ENCODE data around the gene GPR158. TPM values are rescaled to one million over a fixed set of nuclear protein-coding genes. Genes with fewer than 3 reads are reported as not detected.

The GPR158 gene
- total RNA-seq, 2 experiments from 2014 or later = not detected

GRCh38 chr10:25334445-25334844, 159.6 kb downstream of the GPR158 start:
- H4K20me1 ChIP-seq (ENCODE audit: insufficient read depth, low read length) = no peaks in the 10 kb centered on the region
- H3K4me2 ChIP-seq (ENCODE audit: low read length) = no peak overlapping the region
- no peaks in the 10 kb centered on the region for H3K9me2 ChIP-seq (ENCODE audit: insufficient read depth, low read length)
- H3K36me3 ChIP-seq (ENCODE audit: insufficient read depth, low read length) = no peaks in the 10 kb centered on the region
- POLR2A ChIA-PET = no interaction called here
- no TSS peak for BruUV-seq (replicated peaks)
- CTCF ChIA-PET (ENCODE audit: unreplicated experiment) = no interaction called here
- intact Hi-C loops (cut with micrococcal nuclease; ENCODE audit: unreplicated experiment) = no loop called here
- no peaks in the 10 kb centered on the region for H3K9me3 ChIP-seq (ENCODE audit: low read length)
- H3K27ac ChIP-seq (ENCODE audit: low read depth, low read length, poor library complexity, severe bottlenecking) = no peak overlapping the region
- TF ChIP-seq EZH2phosphoT487 (IDR thresholded peaks at IDR 0.05; ENCODE audit: borderline replicate concordance, low read depth, low read length) (no peak), CTCF (conservative IDR thresholded peaks at IDR 0.05; ENCODE audit: low read length) (no peak)
- no peaks in the 10 kb centered on the region for H3K79me2 ChIP-seq (ENCODE audit: insufficient read depth, low read depth, low read length)
- no peak overlapping the region for H3K4me3 ChIP-seq (ENCODE audit: low read depth, low read length, poor library complexity, severe bottlenecking)
- H3K4me1 ChIP-seq (ENCODE audit: insufficient read depth, low read length, poor library complexity, severe bottlenecking) = no peaks in the 10 kb centered on the region
- no peak for DNase-seq (ENCODE audit: low spot score)
- no peak overlapping the region for H2AFZ ChIP-seq (ENCODE audit: low read length)

- no peaks in the 10 kb centered on the region for H3K4me1 ChIP-seq (ENCODE audit: insufficient read depth, low read length, poor library complexity, severe bottlenecking)
- no peak for TF ChIP-seq CTCF (conservative IDR thresholded peaks at IDR 0.05; ENCODE audit: low read length)
- TF ChIP-seq EZH2phosphoT487 (IDR thresholded peaks at IDR 0.05; ENCODE audit: borderline replicate concordance, low read depth, low read length) = no peak
- no peaks in the 10 kb centered on the region for H3K9me3 ChIP-seq (ENCODE audit: low read length)
- ChIA-PET CTCF (ENCODE audit: unreplicated experiment) (no interaction called here), POLR2A (no interaction called here)
- no peaks in the 10 kb centered on the region for H3K9me2 ChIP-seq (ENCODE audit: insufficient read depth, low read length)
- H4K20me1 ChIP-seq (ENCODE audit: insufficient read depth, low read length) = no peaks in the 10 kb centered on the region
- no peak overlapping the region for H2AFZ ChIP-seq (ENCODE audit: low read length)
- H3K27ac ChIP-seq (ENCODE audit: low read depth, low read length, poor library complexity, severe bottlenecking) = no peak overlapping the region
- no peak overlapping the region for H3K4me2 ChIP-seq (ENCODE audit: low read length)
- H3K36me3 ChIP-seq (ENCODE audit: insufficient read depth, low read length) = no peaks in the 10 kb centered on the region
- no peak overlapping the region for H3K4me3 ChIP-seq (ENCODE audit: low read depth, low read length, poor library complexity, severe bottlenecking)
- DNase-seq (ENCODE audit: low spot score) = no peak
- intact Hi-C loops (cut with micrococcal nuclease; ENCODE audit: unreplicated experiment) = no loop called here
- no peaks in the 10 kb centered on the region for H3K79me2 ChIP-seq (ENCODE audit: insufficient read depth, low read depth, low read length)
- BruUV-seq (replicated peaks) = no TSS peak
Observed at GRCh38 chr10:25336330-25336729, 161.5 kb downstream of the GPR158 start.

DNA sequence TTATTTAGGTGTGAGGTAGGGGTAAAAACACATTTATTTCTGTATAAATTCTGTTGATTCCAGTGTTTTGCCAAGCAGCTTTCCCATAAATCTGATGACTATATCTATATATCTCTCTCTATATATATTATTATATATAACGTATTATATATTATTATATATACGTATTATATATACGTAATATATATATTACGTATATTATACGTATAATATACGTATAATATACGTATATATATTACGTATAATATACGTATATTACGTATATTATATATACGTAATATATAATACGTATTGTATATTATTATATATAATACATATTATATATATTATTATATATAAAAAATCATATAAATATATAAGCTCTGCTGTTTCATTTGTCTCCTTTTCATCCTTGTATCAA, 163.5 kb downstream of the GPR158 start:
- Histone ChIP-seq H3K4me1 (ENCODE audit: insufficient read depth, low read length, poor library complexity, severe bottlenecking) (no peaks in the 10 kb centered on the region), H3K27ac (ENCODE audit: low read depth, low read length, poor library complexity, severe bottlenecking) (no peak overlapping the region), H3K9me3 (ENCODE audit: low read length) (no peaks in the 10 kb centered on the region), H3K36me3 (ENCODE audit: insufficient read depth, low read length) (no peaks in the 10 kb centered on the region), H3K4me2 (ENCODE audit: low read length) (no peak overlapping the region), H2AFZ (ENCODE audit: low read length) (no peak overlapping the region), H4K20me1 (ENCODE audit: insufficient read depth, low read length) (no peaks in the 10 kb centered on the region), H3K4me3 (ENCODE audit: low read depth, low read length, poor library complexity, severe bottlenecking) (no peak overlapping the region), H3K79me2 (ENCODE audit: insufficient read depth, low read depth, low read length) (no peaks in the 10 kb centered on the region), H3K9me2 (ENCODE audit: insufficient read depth, low read length) (no peaks in the 10 kb centered on the region)
- TF ChIP-seq EZH2phosphoT487 (IDR thresholded peaks at IDR 0.05; ENCODE audit: borderline replicate concordance, low read depth, low read length) = no peak
- no peak for TF ChIP-seq CTCF (conservative IDR thresholded peaks at IDR 0.05; ENCODE audit: low read length)
- POLR2A ChIA-PET = no interaction called here
- BruUV-seq (replicated peaks) = no TSS peak
- DNase-seq (ENCODE audit: low spot score) = no peak
- intact Hi-C loops (cut with micrococcal nuclease; ENCODE audit: unreplicated experiment) = no loop called here
- CTCF ChIA-PET (ENCODE audit: unreplicated experiment) = no interaction called here

Data from OCI-LY7 (cell line).